Lower leg skin (tissue), 3 donors: Measurements from ENCODE around the gene KCND2.

Source experiments
- POLR2A ChIP-seq, 2 donors: fragments of 450-650 bp; IDR thresholded peaks; one replicate each; pipeline ENCODE4 v1.6.1; 2016 to 2017; ENCODE audit warnings: antibody characterized with exemption in 2 of 2, mild to moderate bottlenecking in 1 of 2, moderate library complexity in 1 of 2
- TF ChIP-seq, protein P1 (sequence below), 3 donors: fragments of 450-650 bp; IDR thresholded peaks; one replicate each; pipeline ENCODE4 v1.5.1; 2016; ENCODE audit warnings: antibody characterized with exemption in 3 of 3, mild to moderate bottlenecking in 3 of 3, moderate library complexity in 2 of 3

DNA sequence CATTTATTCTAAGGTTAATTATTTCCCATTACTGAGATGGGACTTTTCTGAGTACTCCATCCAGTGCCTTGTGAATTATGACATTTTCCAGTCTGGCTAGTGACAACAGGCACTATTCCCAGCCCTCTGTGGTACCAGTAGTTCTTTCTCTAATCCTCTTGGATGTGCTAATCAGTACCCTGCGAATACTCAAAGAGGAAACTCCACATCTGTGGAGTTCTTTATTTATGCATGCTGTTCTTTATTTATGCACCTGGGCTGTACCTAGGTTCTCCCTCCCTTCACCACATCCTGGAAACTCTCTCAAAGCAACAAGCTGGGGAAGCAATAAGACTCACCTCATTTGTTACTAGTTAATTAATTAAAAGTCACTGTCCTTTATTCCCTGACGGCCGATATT is 501.5 kb downstream of the KCND2 start:
- TF ChIP-seq, protein P1, sequence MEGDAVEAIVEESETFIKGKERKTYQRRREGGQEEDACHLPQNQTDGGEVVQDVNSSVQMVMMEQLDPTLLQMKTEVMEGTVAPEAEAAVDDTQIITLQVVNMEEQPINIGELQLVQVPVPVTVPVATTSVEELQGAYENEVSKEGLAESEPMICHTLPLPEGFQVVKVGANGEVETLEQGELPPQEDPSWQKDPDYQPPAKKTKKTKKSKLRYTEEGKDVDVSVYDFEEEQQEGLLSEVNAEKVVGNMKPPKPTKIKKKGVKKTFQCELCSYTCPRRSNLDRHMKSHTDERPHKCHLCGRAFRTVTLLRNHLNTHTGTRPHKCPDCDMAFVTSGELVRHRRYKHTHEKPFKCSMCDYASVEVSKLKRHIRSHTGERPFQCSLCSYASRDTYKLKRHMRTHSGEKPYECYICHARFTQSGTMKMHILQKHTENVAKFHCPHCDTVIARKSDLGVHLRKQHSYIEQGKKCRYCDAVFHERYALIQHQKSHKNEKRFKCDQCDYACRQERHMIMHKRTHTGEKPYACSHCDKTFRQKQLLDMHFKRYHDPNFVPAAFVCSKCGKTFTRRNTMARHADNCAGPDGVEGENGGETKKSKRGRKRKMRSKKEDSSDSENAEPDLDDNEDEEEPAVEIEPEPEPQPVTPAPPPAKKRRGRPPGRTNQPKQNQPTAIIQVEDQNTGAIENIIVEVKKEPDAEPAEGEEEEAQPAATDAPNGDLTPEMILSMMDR (IDR thresholded peaks at IDR 0.05): no peak
- TF ChIP-seq POLR2A (IDR thresholded peaks at IDR 0.05): no peak
